Endodermal cell (in vitro differentiated cells): ENCODE results near the gene MRAS. TPM values are rescaled to one million over a fixed set of nuclear protein-coding genes. Genes with fewer than 3 reads are reported as not detected.

Source experiments
- DNase-seq: peaks from one replicate; pipeline ENCODE4 v3.0.0-alpha.2; 2017
- H3K27ac ChIP-seq: 2 replicates; pipeline ENCODE4 v1.5.1; 2013; ENCODE audit warnings: mild to moderate bottlenecking, low read depth, low read length, moderate library complexity
- H3K27me3 ChIP-seq: 2 replicates; pipeline ENCODE4 v1.6.1; 2013; ENCODE audit warnings: mild to moderate bottlenecking, low read length, moderate library complexity; ENCODE audit not compliant: insufficient read depth, control insufficient read depth, poor library complexity, severe bottlenecking
- H3K36me3 ChIP-seq: 2 replicates; pipeline ENCODE4 v1.7.0; 2013; ENCODE audit warnings: mild to moderate bottlenecking, low read length, moderate library complexity; ENCODE audit not compliant: control insufficient read depth, insufficient read depth
- H3K4me1 ChIP-seq: one replicate; pipeline ENCODE4 v1.7.0; 2013; ENCODE audit warnings: low read length; ENCODE audit not compliant: control insufficient read depth, insufficient read depth
- H3K4me3 ChIP-seq: 2 replicates; pipeline ENCODE4 v1.5.1; 2013; ENCODE audit warnings: mild to moderate bottlenecking, low read length, moderate library complexity
- H3K9ac ChIP-seq: 2 replicates; pipeline ENCODE4 v1.6.1; 2013; ENCODE audit warnings: mild to moderate bottlenecking, low read length, moderate library complexity; ENCODE audit not compliant: poor library complexity, severe bottlenecking; ENCODE audit errors: extremely low read depth
- H3K9me3 ChIP-seq: 2 replicates; pipeline ENCODE4 v1.6.1; 2013; ENCODE audit warnings: mild to moderate bottlenecking, low read length, moderate library complexity; ENCODE audit not compliant: control insufficient read depth
- H3K27ac Mint-ChIP-seq: 2 replicates; pipeline ENCODE4 v1.8.0; 2020; ENCODE audit warnings: mixed read lengths
- H3K27me3 Mint-ChIP-seq: 2 replicates; pipeline ENCODE4 v1.8.0; 2021; ENCODE audit warnings: mild to moderate bottlenecking, mixed read lengths; ENCODE audit not compliant: insufficient read depth
- H3K36me3 Mint-ChIP-seq: 2 replicates; pipeline ENCODE4 v1.8.0; 2020; ENCODE audit warnings: low read depth, mixed read lengths
- H3K4me1 Mint-ChIP-seq: 2 replicates; pipeline ENCODE4 v1.8.0; 2020; ENCODE audit warnings: mixed read lengths
- H3K4me3 Mint-ChIP-seq: 2 replicates; pipeline ENCODE4 v1.8.0; 2020; ENCODE audit warnings: mild to moderate bottlenecking, moderate library complexity, mixed read lengths
- H3K9me3 Mint-ChIP-seq: 2 replicates; pipeline ENCODE4 v1.8.0; 2020; ENCODE audit warnings: mild to moderate bottlenecking, mixed read lengths
- CTCF ChIP-seq: fragments of 200-600 bp; sonication (generic); conservative IDR thresholded peaks from 2 replicates; pipeline ENCODE4 v1.5.0; 2021; ENCODE audit warnings: antibody characterized with exemption, mild to moderate bottlenecking
- WGBS, 2 experiments: methylation state at CpG; one replicate each; pipeline versions ENCODE4 v1.1.5 to v1.1.7; 2013; ENCODE audit warnings: missing lambda C conversion rate in 2 of 2, mixed read lengths in 1 of 2; ENCODE audit not compliant: insufficient coverage in 1 of 2, insufficient read length in 1 of 2; 5-methylcytosine and 5-hydroxymethylcytosine counted together
- total RNA-seq, 2 donors: library from RNA; stranded (reverse); fragmentation: NEBNext Ultra II Directional in 1 of 2; extraction: Animal tissue kit (Norgen Biotek cat#: 25700) in 1 of 2; gene quantifications; 2 replicates in 1 of 2; 3 replicates in 1 of 2; pipeline ENCODE4 v1.2.1, GENCODE V29; 2021

The MRAS gene
- total RNA-seq, 2 donors from 2014 or later: 12.8 to 16.1 TPM

- H3K9ac ChIP-seq: no peak overlapping the region
- no peaks in the 10 kb centered on the region for H3K36me3 ChIP-seq
- H3K4me1 ChIP-seq: no peaks in the 10 kb centered on the region
- DNase-seq: no peak
- no peaks in the 10 kb centered on the region for H3K9me3 ChIP-seq
- H3K4me3 ChIP-seq: no peak overlapping the region
- no peak for TF ChIP-seq CTCF
- H3K27ac Mint-ChIP-seq: no peak overlapping the region
- H3K27me3 Mint-ChIP-seq: no peaks in the 10 kb centered on the region
- H3K4me3 Mint-ChIP-seq: no peak overlapping the region
- no peak overlapping the region for H3K27ac ChIP-seq
- WGBS, 2 experiments: 93 to 94% methylated on average over 10 of the region's 10 CpGs
- peaks cover 1% of the 10 kb centered on the region for H3K36me3 Mint-ChIP-seq
- no peaks in the 10 kb centered on the region for H3K9me3 Mint-ChIP-seq
- no peaks in the 10 kb centered on the region for H3K4me1 Mint-ChIP-seq
- H3K27me3 ChIP-seq: no peaks in the 10 kb centered on the region
These were observed 35.5 kb downstream of the MRAS start for GRCh38 chr3:138383715-138384465.

GRCh38 chr3:138384531-138384930 lies 36.2 kb downstream of the MRAS start:
- Histone ChIP-seq H3K36me3 (no peaks in the 10 kb centered on the region), H3K4me1 (no peaks in the 10 kb centered on the region), H3K27ac (no peak overlapping the region), H3K27me3 (no peaks in the 10 kb centered on the region), H3K9ac (no peak overlapping the region), H3K9me3 (no peaks in the 10 kb centered on the region), H3K4me3 (no peak overlapping the region)
- no peak for TF ChIP-seq CTCF
- H3K36me3 Mint-ChIP-seq: peaks cover 1% of the 10 kb centered on the region
- no peak overlapping the region for H3K4me3 Mint-ChIP-seq
- H3K27ac Mint-ChIP-seq: no peak overlapping the region
- H3K27me3 Mint-ChIP-seq: no peaks in the 10 kb centered on the region
- H3K4me1 Mint-ChIP-seq: no peaks in the 10 kb centered on the region
- no peaks in the 10 kb centered on the region for H3K9me3 Mint-ChIP-seq
- DNase-seq: no peak
- WGBS, 2 experiments: 87 to 97% methylated on average over 3 of the region's 3 CpGs

GRCh38 chr3:138384976-138385375 lies 36.6 kb downstream of the MRAS start:
- no peaks in the 10 kb centered on the region for H3K9me3 Mint-ChIP-seq
- no peaks in the 10 kb centered on the region for H3K4me1 Mint-ChIP-seq
- no peaks in the 10 kb centered on the region for H3K4me1 ChIP-seq
- H3K36me3 Mint-ChIP-seq: peaks cover 1% of the 10 kb centered on the region
- no peak for DNase-seq
- H3K27ac ChIP-seq: no peak overlapping the region
- TF ChIP-seq CTCF: no peak
- no peak overlapping the region for H3K9ac ChIP-seq
- H3K27me3 ChIP-seq: no peaks in the 10 kb centered on the region
- 92 to 95% methylated on average over 3 to 5 of the region's 5 CpGs for WGBS, 2 experiments
- H3K27me3 Mint-ChIP-seq: no peaks in the 10 kb centered on the region
- no peak overlapping the region for H3K4me3 Mint-ChIP-seq
- H3K36me3 ChIP-seq: no peaks in the 10 kb centered on the region
- H3K4me3 ChIP-seq: no peak overlapping the region
- no peaks in the 10 kb centered on the region for H3K9me3 ChIP-seq
- H3K27ac Mint-ChIP-seq: no peak overlapping the region
